Activated T-helper 1 cell treated with anti-CD3 and anti-CD28 coated beads, Interleukin-2, amount 50 U/mL, for 16 hours (primary cell): ENCODE results near the gene TP53RK.

Experiments used
- DNase-seq, 2 donors: peaks; one replicate each; pipeline ENCODE4 v3.0.0-alpha.2; 2020; ENCODE audit warnings: low read depth in 1 of 2, low spot score in 1 of 2

TP53RK gene

GRCh38 chr20:46640536-46641311 is 48.5 kb downstream of the TP53RK start:
- DNase-seq: no peak

- DNase-seq: no peak
Measured at GRCh38 chr20:46640044-46640443, 49.2 kb downstream of the TP53RK start.

- DNase-seq: no peak
Measured at GRCh38 chr20:46639587-46639986, 49.7 kb downstream of the TP53RK start.

GRCh38 chr20:46638898-46639274 is 50.4 kb downstream of the TP53RK start:
- DNase-seq: no peak

- no peak for DNase-seq
Measured at GRCh38 chr20:46638134-46638897, 50.9 kb downstream of the TP53RK start.

- no peak for DNase-seq
Measured at GRCh38 chr20:46637427-46638133, 51.7 kb downstream of the TP53RK start.

GRCh38 chr20:46637020-46637419 is 52.2 kb downstream of the TP53RK start:
- DNase-seq: no peak

GRCh38 chr20:46636514-46636913 is 52.7 kb downstream of the TP53RK start:
- no peak for DNase-seq

DNA sequence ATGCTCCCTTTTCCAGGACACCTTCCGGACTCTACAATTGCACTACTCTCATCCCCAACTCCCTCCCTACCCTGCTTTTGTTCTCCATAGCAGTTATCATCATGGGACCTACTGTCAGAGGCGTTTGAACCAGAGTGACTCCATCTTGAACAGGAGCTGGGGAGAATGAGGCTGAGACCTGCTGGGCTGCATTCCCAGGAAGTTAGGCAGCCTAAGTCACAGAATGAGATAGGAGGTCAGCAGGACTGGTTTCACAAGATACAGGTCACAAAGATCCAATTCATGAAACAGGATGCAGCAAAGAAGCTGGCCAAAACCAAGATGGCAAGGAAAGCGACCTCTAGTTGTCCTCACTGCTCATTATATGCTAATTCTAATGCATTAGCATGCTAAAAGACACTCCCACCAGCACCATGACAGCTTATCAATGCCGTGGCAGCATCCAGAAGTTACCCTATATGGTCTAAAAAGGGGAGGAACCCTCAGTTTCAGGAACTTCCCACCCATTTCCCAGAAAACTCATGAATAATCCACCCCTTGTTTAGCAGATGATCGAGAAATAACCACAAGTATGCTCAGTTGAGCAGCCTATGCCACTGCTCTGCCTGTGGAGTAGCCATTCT is 53.6 kb downstream of the TP53RK start:
- no peak for DNase-seq

DNA sequence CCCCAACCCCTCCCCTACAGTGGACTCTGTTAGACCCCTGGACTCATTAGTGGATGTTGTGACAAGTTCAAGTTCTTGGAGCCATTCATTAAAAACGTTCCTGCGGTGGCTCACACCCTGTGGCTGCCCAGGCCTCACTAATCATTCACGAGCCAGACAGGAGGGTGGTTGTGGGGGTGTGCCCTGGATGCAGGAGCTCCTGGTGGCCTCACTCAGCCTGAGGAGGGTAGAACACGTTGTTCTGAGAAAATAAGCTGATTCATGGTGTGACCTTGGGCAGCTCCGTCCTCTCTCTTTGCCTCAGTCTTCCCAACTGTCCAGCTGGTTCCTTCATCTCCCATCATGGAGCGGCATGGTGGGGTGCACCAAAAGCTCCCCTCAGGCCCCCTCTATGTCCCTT is 54.7 kb downstream of the TP53RK start:
- DNase-seq: no peak
